NT2/D1 (cell line): ENCODE measurements around the gene FBLN1.

ENCODE experiments used
- DNase-seq: peaks from one replicate; pipeline ENCODE4 v3.0.0-alpha.2; 2011; ENCODE audit warnings: low read depth, low spot score
- H3K27me3 ChIP-seq: 2 replicates; pipeline ENCODE4 v1.6.0; 2011; ENCODE audit warnings: mild to moderate bottlenecking; ENCODE audit not compliant: insufficient read length, insufficient read depth
- H3K36me3 ChIP-seq: 2 replicates; pipeline ENCODE4 v1.6.1; 2011; ENCODE audit warnings: mild to moderate bottlenecking, low read length, mixed read lengths; ENCODE audit not compliant: insufficient read depth, insufficient read length
- H3K4me1 ChIP-seq: 2 replicates; pipeline ENCODE4 v1.5.1; 2011; ENCODE audit not compliant: insufficient read depth, insufficient read length
- H3K4me3 ChIP-seq: 2 replicates; pipeline ENCODE4 v1.5.1; 2011; ENCODE audit warnings: low read depth; ENCODE audit not compliant: insufficient read length
- H3K9ac ChIP-seq: 2 replicates; pipeline ENCODE4 v1.6.0; 2011; ENCODE audit warnings: low read depth; ENCODE audit not compliant: insufficient read length
- H3K9me3 ChIP-seq: 2 replicates; pipeline ENCODE4 v1.5.1; 2011; ENCODE audit warnings: mild to moderate bottlenecking, low read length; ENCODE audit not compliant: insufficient read depth
- SUZ12 ChIP-seq: IDR thresholded peaks from 2 replicates; pipeline ENCODE4 v1.6.1; 2011; ENCODE audit not compliant: insufficient read length, insufficient read depth; ENCODE audit errors: extremely low read depth
- YY1 ChIP-seq: IDR thresholded peaks from 2 replicates; pipeline ENCODE4 v1.6.1; 2011; ENCODE audit not compliant: insufficient read length, insufficient read depth
- ZNF274 ChIP-seq: IDR thresholded peaks from 2 replicates; pipeline ENCODE4 v1.6.1; 2011; ENCODE audit warnings: mild to moderate bottlenecking, low read depth, low read length

FBLN1 gene

GRCh38 chr22:45574069-45574703 lies 71.5 kb downstream of the FBLN1 start:
- Histone ChIP-seq H3K4me3 (no peak overlapping the region), H3K27me3 (no peaks in the 10 kb centered on the region), H3K9me3 (peaks cover 12% of the 10 kb centered on the region), H3K9ac (no peak overlapping the region), H3K36me3 (peaks cover 2% of the 10 kb centered on the region), H3K4me1 (peaks cover 3% of the 10 kb centered on the region)
- DNase-seq: no peak
- TF ChIP-seq SUZ12 (no peak), YY1 (no peak), ZNF274 (no peak)

DNA sequence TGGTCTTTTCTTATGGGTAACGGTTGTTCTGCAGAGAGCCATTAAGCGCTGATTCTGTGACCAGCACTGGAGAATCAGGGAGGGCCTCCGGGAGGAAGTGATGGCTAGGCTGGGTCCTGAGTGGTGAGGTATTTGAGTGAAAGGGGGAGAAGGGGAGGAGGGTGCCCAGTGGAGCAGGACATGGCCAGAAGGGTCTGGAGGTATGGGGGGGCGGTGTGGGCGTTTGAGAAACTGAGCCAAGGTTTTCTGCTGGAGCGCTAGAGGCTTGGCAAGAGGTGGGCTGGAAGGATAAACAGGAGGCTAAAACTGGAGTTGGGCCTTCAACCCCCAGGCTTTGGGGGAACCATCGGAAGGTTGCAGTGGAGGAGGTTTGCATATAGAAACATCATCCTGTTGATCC lies 72.5 kb downstream of the FBLN1 start:
- no peak for DNase-seq

DNA sequence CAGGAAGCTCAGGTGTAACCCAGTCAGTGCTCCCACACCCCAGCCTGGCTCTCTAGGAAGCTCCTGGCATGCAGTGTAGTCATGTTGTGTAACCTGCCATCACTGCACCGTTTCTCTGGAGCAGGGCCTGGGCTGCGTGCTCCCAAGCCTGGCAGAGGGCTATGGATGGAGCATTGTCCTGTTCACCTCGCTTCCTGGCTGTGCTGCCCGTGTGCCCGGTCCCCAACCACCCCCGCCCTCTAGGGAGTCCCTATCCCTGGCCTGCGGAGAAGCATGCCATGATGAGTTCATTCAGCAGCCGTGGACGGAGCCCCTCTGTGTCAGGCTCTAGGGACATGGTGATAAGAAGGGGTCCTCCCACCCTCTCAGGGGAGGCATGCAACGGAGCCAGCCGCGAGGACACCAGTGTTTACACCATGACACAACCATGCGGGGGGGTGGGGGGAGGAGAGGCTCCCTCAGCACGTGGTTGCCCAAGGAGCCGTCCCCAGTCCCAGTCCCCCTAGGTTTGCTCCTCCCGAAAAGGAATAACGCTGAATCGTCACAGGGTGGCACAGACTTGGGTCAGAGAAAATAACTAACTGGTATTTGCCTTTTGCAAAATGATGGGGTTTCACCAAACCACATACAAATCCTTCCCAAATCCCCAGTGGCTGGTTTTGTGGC lies 73.1 kb downstream of the FBLN1 start:
- peaks cover 3% of the 10 kb centered on the region for H3K4me1 ChIP-seq
- TF ChIP-seq ZNF274 (no peak), SUZ12 (no peak), YY1 (no peak)
- H3K27me3 ChIP-seq: no peaks in the 10 kb centered on the region
- no peak overlapping the region for H3K9ac ChIP-seq
- peaks cover 6% of the 10 kb centered on the region for H3K36me3 ChIP-seq
- no peak overlapping the region for H3K4me3 ChIP-seq
- peaks cover 8% of the 10 kb centered on the region for H3K9me3 ChIP-seq
- no peak for DNase-seq

More for the DNA sequence above, 72.5 kb downstream of the FBLN1 start:
- TF ChIP-seq ZNF274 (no peak), YY1 (no peak), SUZ12 (no peak)
- Histone ChIP-seq H3K36me3 (peaks cover 3% of the 10 kb centered on the region), H3K9ac (no peak overlapping the region), H3K9me3 (peaks cover 12% of the 10 kb centered on the region), H3K4me3 (no peak overlapping the region), H3K4me1 (peaks cover 3% of the 10 kb centered on the region), H3K27me3 (no peaks in the 10 kb centered on the region)

DNA sequence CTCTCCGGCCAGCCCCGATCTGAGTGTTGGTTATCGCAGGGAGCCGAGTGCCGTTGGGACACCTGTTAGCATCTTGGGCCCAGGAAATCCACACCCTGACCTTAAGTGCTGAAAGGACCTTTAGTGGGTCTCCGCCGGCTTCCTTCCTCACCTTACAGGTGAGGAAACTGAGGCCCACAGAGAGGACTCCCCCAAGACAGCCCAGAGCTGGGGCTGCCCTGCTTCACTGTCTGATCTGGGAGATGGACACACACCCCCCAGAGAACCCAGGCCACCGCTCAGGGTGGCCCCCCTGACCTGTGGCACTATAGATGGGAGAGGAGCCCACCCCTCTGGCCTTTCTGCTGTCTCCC lies 73.6 kb downstream of the FBLN1 start:
- peaks cover 6% of the 10 kb centered on the region for H3K36me3 ChIP-seq
- H3K9me3 ChIP-seq: peaks cover 4% of the 10 kb centered on the region
- H3K4me3 ChIP-seq: no peak overlapping the region
- no peaks in the 10 kb centered on the region for H3K27me3 ChIP-seq
- peaks cover 3% of the 10 kb centered on the region for H3K4me1 ChIP-seq
- no peak overlapping the region for H3K9ac ChIP-seq
- no peak for TF ChIP-seq ZNF274
- TF ChIP-seq YY1: no peak
- no peak for TF ChIP-seq SUZ12
- DNase-seq: no peak

DNA sequence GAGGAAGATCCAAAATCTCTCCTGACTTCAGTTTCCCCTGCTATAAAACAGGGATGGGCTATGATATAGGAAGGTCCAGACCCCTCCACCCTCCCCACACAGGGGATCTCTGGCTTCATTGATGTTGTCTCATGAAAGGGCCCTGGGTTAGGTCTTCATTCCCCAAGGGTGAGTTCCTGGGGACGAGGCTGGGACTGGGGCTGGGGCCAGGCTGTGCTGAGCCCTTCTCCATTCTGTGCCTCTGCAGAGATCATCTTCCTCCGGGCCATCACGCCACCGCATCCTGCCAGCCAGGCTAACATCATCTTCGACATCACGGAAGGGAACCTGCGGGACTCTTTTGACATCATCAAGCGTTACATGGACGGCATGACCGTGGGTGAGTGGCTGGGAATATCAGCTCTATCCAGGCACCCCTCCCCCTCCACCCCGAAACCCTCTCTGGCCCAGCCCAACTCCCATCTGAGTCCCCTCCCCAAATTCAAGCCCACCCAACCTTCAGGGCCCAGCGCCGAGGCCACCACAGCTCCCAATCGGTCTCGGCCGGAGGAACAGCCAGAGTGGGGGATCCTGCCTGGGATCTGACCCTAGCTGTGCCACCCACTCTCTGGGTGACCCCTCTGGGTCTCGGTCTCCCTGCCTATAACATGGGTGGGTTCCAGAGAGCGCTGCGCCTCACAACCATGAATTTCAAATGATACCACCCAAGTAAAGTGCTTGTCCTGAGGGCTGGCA lies 74.2 kb downstream of the FBLN1 start:
- Histone ChIP-seq H3K9ac (no peak overlapping the region), H3K36me3 (peaks cover 10% of the 10 kb centered on the region), H3K27me3 (no peaks in the 10 kb centered on the region), H3K4me1 (peaks cover 3% of the 10 kb centered on the region), H3K9me3 (no peaks in the 10 kb centered on the region), H3K4me3 (no peak overlapping the region)
- no peak for TF ChIP-seq YY1
- no peak for TF ChIP-seq ZNF274
- TF ChIP-seq SUZ12: no peak
- no peak for DNase-seq

DNA sequence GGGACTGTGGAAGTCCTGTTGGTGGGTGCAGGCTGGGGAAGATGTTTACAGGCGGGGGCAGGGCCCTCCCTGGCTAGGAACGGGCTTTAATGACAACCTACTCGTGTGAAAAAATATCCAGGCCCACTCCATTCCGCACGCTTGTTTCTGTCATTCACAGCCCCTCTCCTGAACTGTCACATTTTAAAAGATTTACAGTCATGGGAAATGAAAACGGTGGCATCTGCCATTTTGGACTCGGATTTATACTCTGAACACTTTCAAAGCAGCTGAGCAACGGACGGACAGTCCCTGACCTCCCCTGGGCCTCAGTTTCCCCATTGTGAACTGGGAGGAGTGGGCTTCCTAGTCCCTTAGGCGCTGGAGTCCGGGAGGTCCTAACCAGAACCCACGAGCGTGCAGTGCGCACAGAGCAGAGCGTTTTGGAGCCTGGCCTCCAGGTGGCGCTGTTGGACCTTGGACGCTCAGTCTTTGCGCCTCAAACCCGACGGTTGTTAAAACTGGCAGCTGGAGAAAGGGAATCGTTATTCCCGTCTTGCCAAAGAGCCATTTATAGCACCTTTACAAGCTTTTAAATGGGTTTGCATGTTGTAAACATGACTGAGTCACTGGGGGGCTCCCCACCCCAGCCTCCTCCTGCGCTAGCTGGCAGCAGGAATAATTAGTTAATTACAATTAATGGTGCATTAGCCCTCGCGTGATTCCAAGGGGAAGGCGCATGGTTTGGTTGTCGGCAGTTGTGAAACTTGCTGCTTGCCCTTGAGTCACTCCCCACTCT lies 75.3 kb downstream of the FBLN1 start:
- DNase-seq: peak; percentile 56
- H3K4me3 ChIP-seq: no peak overlapping the region
- no peak overlapping the region for H3K9ac ChIP-seq
- H3K36me3 ChIP-seq: peaks cover 12% of the 10 kb centered on the region
- H3K27me3 ChIP-seq: no peaks in the 10 kb centered on the region
- TF ChIP-seq SUZ12: no peak
- no peak for TF ChIP-seq YY1
- TF ChIP-seq ZNF274: no peak
- H3K4me1 ChIP-seq: peaks cover 3% of the 10 kb centered on the region
- H3K9me3 ChIP-seq: no peaks in the 10 kb centered on the region

DNA sequence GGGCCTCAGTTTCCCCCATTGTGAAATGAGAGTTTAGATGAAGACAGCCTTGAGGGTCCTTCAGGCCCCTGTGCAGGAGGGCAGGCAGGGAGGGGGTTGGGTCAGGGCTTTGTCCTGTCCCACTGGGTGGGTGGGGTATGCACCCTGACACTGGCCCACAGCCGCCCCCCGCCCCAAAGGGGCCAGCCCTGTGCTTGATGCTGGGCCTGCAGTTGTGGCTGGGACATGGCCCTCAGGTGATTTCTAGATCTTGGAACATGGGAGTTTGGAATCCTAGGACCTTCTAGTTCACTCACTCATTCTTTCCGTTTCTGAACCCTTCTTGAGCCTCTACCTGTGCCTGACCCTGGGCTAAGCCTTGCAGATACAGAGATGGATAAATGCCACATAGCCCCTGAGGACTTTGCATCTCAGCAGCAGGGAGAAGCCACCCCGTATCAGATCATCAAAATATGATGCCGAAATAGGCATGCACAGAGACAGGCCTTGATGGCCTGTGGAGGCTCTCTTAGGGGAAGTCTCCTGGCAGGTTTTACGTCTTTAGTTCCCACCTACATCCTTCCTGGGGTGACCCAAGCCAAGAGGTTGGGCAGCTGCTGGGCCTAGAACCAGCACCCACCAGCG lies 76.0 kb downstream of the FBLN1 start:
- H3K4me1 ChIP-seq: peaks cover 3% of the 10 kb centered on the region
- H3K9ac ChIP-seq: no peak overlapping the region
- no peaks in the 10 kb centered on the region for H3K9me3 ChIP-seq
- no peaks in the 10 kb centered on the region for H3K27me3 ChIP-seq
- TF ChIP-seq SUZ12 (no peak), ZNF274 (no peak), YY1 (no peak)
- peaks cover 12% of the 10 kb centered on the region for H3K36me3 ChIP-seq
- H3K4me3 ChIP-seq: no peak overlapping the region
- DNase-seq: no peak
